Measurements from ENCODE around the gene ISCA1.

ISCA1 gene

DNA sequence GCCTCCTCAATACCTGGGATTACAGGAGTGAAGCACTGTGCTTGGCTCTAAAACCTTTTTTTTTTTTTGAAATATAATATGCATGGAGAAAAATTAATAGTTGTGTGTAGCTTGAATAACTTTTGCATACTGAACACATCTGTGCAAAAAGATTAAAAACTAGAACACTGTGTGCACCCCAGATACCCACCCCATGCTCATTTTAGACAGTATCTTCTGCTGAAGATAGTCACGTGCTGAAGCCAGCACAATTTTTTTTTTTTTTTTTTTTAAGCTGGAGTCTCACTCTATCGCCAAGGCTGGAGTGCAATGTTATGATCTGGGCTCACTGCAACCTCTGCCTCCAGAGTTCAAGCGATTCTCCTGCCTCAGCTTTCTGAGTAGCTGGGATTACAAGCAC, 62.7 kb downstream of the ISCA1 start:
- DNase-seq: no peak

DNA sequence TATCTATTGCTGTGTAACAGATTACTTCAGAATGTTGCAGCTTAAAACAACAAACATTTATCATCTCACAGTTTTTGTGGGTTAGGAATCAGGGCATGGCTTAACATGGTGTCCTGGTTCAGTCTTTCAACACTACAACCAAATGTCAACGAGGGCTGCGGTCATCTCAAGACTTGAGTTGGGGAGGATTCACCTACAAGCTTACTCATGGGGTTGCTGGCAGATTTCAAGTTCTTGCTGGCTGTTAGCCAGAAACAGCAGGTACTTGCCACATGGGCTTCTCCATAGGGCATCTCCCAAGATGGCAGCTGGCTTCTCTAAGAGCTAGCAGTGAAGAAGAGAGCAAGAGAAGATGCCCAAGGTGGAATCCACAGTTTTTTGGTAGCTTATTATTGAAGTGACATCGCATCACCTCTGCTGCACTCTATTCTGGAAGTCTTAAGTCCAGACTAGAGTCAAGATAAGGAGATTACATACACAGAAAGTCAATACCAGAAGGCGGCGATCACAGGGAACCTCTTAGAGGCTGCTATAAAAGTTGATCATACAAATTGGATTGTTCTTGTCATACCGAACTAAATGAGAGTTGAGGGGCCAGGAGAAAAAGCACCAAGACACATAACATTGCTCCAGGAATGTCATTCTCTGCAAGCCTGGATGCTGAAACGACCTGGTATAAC, 65.1 kb downstream of the ISCA1 start:
- no peak for DNase-seq

All from stimulated activated naive CD4-positive, alpha-beta T cell (primary cell).